Measurements from ENCODE around the gene CADPS2. TPM values are rescaled to one million over a fixed set of nuclear protein-coding genes. Genes with fewer than 3 reads are reported as not detected.
"Not testable (repeated sequence)": the region's sequence is repeated elsewhere in the genome, so short reads cannot be mapped to it uniquely, and the experiment has no call there.

Gene CADPS2
- total and polyA plus RNA-seq, 2 of the 4 experiments (the other 2 are of a cell fraction), result 0.10 to 0.54 TPM

DNA sequence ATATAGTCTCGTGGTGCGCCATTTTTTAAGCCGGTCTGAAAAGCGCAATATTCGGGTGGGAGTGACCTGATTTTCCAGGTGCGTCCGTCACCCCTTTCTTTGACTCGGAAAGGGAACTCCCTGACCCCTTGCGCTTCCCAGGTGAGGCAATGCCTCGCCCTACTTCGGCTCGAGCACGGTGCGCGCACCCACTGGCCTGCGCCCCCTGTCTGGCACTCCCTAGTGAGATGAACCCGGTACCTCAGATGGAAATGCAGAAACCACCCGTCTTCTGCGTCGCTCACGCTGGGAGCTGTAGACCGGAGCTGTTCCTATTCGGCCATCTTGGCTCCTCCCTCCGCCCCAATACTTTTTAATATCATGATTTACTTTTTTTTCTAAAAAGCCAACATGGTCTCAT, 601.7 kb downstream of the CADPS2 start:
- DNase-seq; ATAC-seq (ENCODE audit: low read depth); H3K9me1 ChIP-seq (ENCODE audit: insufficient read depth, low read length); H2AK5ac ChIP-seq (ENCODE audit: low read depth, low read length); H3K9me3 ChIP-seq (ENCODE audit: control insufficient read depth, insufficient read depth, low read length); BruUV-seq (replicated peaks); H3K27ac ChIP-seq (ENCODE audit: insufficient read depth, low read length); H3K56ac ChIP-seq (ENCODE audit: extremely low read depth, insufficient read depth, low read length); H3K14ac ChIP-seq (replicated peaks; ENCODE audit: low read depth, low read length); H3K36me3 ChIP-seq (ENCODE audit: control insufficient read depth, insufficient read depth, low read length); H3K79me1 ChIP-seq (ENCODE audit: low read depth in 1 of 2, low read length in 2 of 2); CTCF ChIA-PET; H4K91ac ChIP-seq (ENCODE audit: insufficient read depth, low read depth, low read length); H4K20me1 ChIP-seq (ENCODE audit: insufficient read depth, low read length); H3K4me1 ChIP-seq (ENCODE audit: control insufficient read depth, insufficient read depth, low read length); H3K27me3 ChIP-seq (ENCODE audit: control insufficient read depth, insufficient read depth, low read length); H2BK120ac ChIP-seq (ENCODE audit: low read depth, low read length); POLR2A ChIA-PET (ENCODE audit: unreplicated experiment); H3K4me3 ChIP-seq (ENCODE audit: insufficient read depth, low read depth, low read length); H3K4ac ChIP-seq (ENCODE audit: low read depth, low read length); H3K18ac ChIP-seq (ENCODE audit: low read depth, low read length); H3K9ac ChIP-seq (ENCODE audit: low read depth, low read length); H2AK9ac ChIP-seq (replicated peaks; ENCODE audit: low read depth, low read length, poor library complexity); intact Hi-C loops (cut with micrococcal nuclease); H2BK15ac ChIP-seq (ENCODE audit: low read depth, low read length); H4K5ac ChIP-seq (ENCODE audit: low read depth, low read length); H2AFZ ChIP-seq (replicated peaks; ENCODE audit: low read length, poor library complexity); H2BK20ac ChIP-seq (ENCODE audit: low read depth, low read length); H3K4me2 ChIP-seq (ENCODE audit: low read depth, low read length); in situ Hi-C loops (cut with MboI; ENCODE audit: low sequenced_read_pairs); dilution Hi-C loops (cut with HindIII; ENCODE audit: low sequenced_read_pairs, unreplicated experiment); H2BK5ac ChIP-seq (ENCODE audit: low read depth, low read length, poor library complexity, severe bottlenecking); H4K8ac ChIP-seq (ENCODE audit: low read depth in 2 of 2, low read length in 2 of 2); H3K23ac ChIP-seq (ENCODE audit: low read depth, low read length): not testable (repeated sequence)
- no CpG with 5 or more reads among the region's 24 CpGs for WGBS, 2 experiments (ENCODE audit: extremely low coverage in 2 of 2, insufficient read length in 1 of 2)
